ENCODE results near the gene SAA1. TPM values are rescaled to one million over a fixed set of nuclear protein-coding genes. Genes with fewer than 3 reads are reported as not detected.

SAA1 gene
- total and polyA plus RNA-seq, 2 donors (not counting 3 experiments of a cell fraction or from before 2014, with no cell fraction given): not detected

DNA sequence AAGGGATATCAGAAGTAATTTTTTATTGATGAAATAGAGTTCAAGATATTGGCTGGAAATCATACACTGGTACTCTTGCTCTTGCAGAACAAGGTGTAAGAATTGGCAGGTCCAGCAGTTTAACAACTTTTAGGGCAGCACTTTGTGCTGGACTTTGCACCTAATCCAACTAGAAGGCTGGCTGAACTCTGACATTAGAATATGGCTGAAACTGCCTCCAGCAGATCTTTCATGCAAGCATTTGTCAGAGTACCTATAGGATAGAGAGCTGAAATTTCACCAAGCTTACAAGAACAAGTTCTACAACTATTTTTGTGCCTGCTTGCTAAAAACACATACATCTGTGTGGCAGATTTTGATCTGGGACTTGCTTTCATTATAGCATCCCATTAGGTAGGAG lies 38.7 kb downstream of the SAA1 start:
- no peak for DNase-seq (ENCODE audit: low read depth, low spot score)
- BruUV-seq (replicated peaks): no TSS peak
- Histone ChIP-seq H3K79me2 (ENCODE audit: control insufficient read depth, insufficient read depth, low read length) (no peaks in the 10 kb centered on the region), H3K36me3 (ENCODE audit: control insufficient read depth in 2 of 2, extremely low read depth in 1 of 2, insufficient read depth in 2 of 2, low read length in 2 of 2) (peaks cover 0 to 5% of the 10 kb centered on the region in 2 experiments), H3K27ac (ENCODE audit: insufficient read depth, low read depth, low read length) (no peak overlapping the region), H3K4me1 (ENCODE audit: control insufficient read depth, extremely low read depth, insufficient read depth, low read length) (no peaks in the 10 kb centered on the region), H2AFZ (ENCODE audit: low read depth, low read length) (no peak overlapping the region), H3K4me3 (replicated peaks in 1 of 3; ENCODE audit: insufficient read depth in 1 of 3, low read depth in 1 of 3, low read length in 3 of 3) (no peak overlapping the region), H4K20me1 (replicated peaks; ENCODE audit: control insufficient read depth, extremely low read depth, insufficient read depth, low read length) (no peaks in the 10 kb centered on the region), H3K9ac (replicated peaks; ENCODE audit: extremely low read depth, insufficient read depth, low read length) (no peak overlapping the region), H3K9me1 (replicated peaks; ENCODE audit: control insufficient read depth, extremely low read depth, insufficient read depth, low read length) (no peaks in the 10 kb centered on the region), H3K4me2 (ENCODE audit: insufficient read depth, low read length) (no peak overlapping the region), H3K9me3 (replicated peaks; ENCODE audit: control insufficient read depth, insufficient read depth, low read length) (no peaks in the 10 kb centered on the region), H3K27me3 (ENCODE audit: control insufficient read depth in 2 of 2, insufficient read depth in 2 of 2, low read length in 2 of 2) (no peaks in the 10 kb centered on the region)
- ChIA-PET CTCF (interaction anchor here (0.8 kb wide), 1 partner anchor 10 kb away, joined by 3 read pairs; no protein-coding TSS in a partner anchor), POLR2A (no interaction called here)
- intact Hi-C loops (cut with micrococcal nuclease): no loop called here
- dilution Hi-C loops (cut with MboI; ENCODE audit: extremely low pct_ligation_motif_present, low sequenced_read_pairs): no loop called here
- TF ChIP-seq JUN (IDR thresholded peaks at IDR 0.05; ENCODE audit: borderline replicate concordance, insufficient read depth, insufficient read length, low read depth): no peak
- TF ChIP-seq MYC (IDR thresholded peaks at IDR 0.05; ENCODE audit: low read depth, low read length): no peak
- no peak for TF ChIP-seq POLR2AphosphoS5 (IDR thresholded peaks at IDR 0.05; ENCODE audit: insufficient read depth, low read depth, low read length)
- no peak for TF ChIP-seq GATA2 (IDR thresholded peaks at IDR 0.05; ENCODE audit: insufficient read depth, insufficient read length, low read depth, low read length)
- TF ChIP-seq EZH2 (IDR thresholded peaks at IDR 0.05; ENCODE audit: borderline replicate concordance, low read depth, low read length, severe bottlenecking): no peak
- TF ChIP-seq POLR2A (IDR thresholded peaks at IDR 0.05; ENCODE audit: low read depth, low read length): no peak
- no peak for TF ChIP-seq MAX (IDR thresholded peaks at IDR 0.05; ENCODE audit: insufficient read depth, insufficient read length)
- FAIRE-seq: no peak

DNA sequence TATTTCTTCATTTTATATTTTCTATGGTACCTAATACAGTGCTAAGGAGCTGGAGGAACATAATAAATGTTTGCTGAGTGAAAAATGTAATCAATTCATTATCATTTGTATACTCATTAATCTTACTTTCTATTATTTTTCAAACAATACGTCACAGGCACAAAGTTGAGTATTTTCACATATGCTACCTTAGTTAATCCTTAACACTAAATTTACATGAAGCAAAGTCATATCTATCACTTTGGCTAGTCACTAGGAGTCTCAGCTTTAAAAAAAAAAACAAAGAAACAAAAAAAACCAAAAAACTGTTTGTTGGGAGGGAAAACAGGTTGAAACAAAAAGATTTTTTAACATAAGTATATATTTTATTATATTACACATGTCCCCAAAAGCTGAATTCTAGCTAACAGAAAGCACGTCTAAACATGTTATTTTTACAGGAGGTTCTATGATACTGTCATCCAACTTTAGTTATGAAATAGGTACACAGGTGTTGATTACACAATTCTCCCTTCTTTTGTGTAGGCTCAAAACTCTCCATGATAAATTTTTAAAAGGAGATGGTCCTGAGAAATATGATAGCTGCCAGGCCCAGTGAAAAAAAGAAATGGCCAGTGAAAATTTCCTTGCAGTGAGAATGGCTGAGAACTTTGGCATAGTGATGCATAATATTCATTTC lies 41.5 kb downstream of the SAA1 start:
- Histone ChIP-seq H3K4me1 (ENCODE audit: control insufficient read depth, extremely low read depth, insufficient read depth, low read length) (no peaks in the 10 kb centered on the region), H3K9me1 (replicated peaks; ENCODE audit: control insufficient read depth, extremely low read depth, insufficient read depth, low read length) (no peaks in the 10 kb centered on the region), H3K9me3 (replicated peaks; ENCODE audit: control insufficient read depth, insufficient read depth, low read length) (no peaks in the 10 kb centered on the region), H3K27me3 (ENCODE audit: control insufficient read depth in 2 of 2, insufficient read depth in 2 of 2, low read length in 2 of 2) (no peaks in the 10 kb centered on the region), H4K20me1 (replicated peaks; ENCODE audit: control insufficient read depth, extremely low read depth, insufficient read depth, low read length) (no peaks in the 10 kb centered on the region), H3K4me3 (replicated peaks in 1 of 3; ENCODE audit: insufficient read depth in 1 of 3, low read depth in 1 of 3, low read length in 3 of 3) (no peak overlapping the region), H3K9ac (replicated peaks; ENCODE audit: extremely low read depth, insufficient read depth, low read length) (no peak overlapping the region), H2AFZ (ENCODE audit: low read depth, low read length) (no peak overlapping the region), H3K36me3 (ENCODE audit: control insufficient read depth in 2 of 2, extremely low read depth in 1 of 2, insufficient read depth in 2 of 2, low read length in 2 of 2) (peaks cover 0 to 7% of the 10 kb centered on the region in 2 experiments), H3K4me2 (ENCODE audit: insufficient read depth, low read length) (no peak overlapping the region), H3K27ac (ENCODE audit: insufficient read depth, low read depth, low read length) (no peak overlapping the region), H3K79me2 (ENCODE audit: control insufficient read depth, insufficient read depth, low read length) (peaks cover 1% of the 10 kb centered on the region)
- intact Hi-C loops (cut with micrococcal nuclease): no loop called here
- ChIA-PET CTCF (interaction anchor here (0.8 to 1.8 kb wide), 2 partner anchors 13 to 64 kb away, joined by 3 to 7 read pairs; no protein-coding TSS in a partner anchor), POLR2A (no interaction called here)
- no TSS peak for BruUV-seq (replicated peaks)
- FAIRE-seq (no peak), DNase-seq (ENCODE audit: low read depth, low spot score) (no peak)
- no peak for TF ChIP-seq GATA2 (IDR thresholded peaks at IDR 0.05; ENCODE audit: insufficient read depth, insufficient read length, low read depth, low read length)
- TF ChIP-seq POLR2AphosphoS5 (IDR thresholded peaks at IDR 0.05; ENCODE audit: insufficient read depth, low read depth, low read length): no peak
- TF ChIP-seq MYC (IDR thresholded peaks at IDR 0.05; ENCODE audit: low read depth, low read length): no peak
- TF ChIP-seq FOS (IDR thresholded peaks at IDR 0.05; ENCODE audit: borderline replicate concordance, insufficient read depth, low read length): no peak
- TF ChIP-seq, protein P1, sequence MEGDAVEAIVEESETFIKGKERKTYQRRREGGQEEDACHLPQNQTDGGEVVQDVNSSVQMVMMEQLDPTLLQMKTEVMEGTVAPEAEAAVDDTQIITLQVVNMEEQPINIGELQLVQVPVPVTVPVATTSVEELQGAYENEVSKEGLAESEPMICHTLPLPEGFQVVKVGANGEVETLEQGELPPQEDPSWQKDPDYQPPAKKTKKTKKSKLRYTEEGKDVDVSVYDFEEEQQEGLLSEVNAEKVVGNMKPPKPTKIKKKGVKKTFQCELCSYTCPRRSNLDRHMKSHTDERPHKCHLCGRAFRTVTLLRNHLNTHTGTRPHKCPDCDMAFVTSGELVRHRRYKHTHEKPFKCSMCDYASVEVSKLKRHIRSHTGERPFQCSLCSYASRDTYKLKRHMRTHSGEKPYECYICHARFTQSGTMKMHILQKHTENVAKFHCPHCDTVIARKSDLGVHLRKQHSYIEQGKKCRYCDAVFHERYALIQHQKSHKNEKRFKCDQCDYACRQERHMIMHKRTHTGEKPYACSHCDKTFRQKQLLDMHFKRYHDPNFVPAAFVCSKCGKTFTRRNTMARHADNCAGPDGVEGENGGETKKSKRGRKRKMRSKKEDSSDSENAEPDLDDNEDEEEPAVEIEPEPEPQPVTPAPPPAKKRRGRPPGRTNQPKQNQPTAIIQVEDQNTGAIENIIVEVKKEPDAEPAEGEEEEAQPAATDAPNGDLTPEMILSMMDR (IDR thresholded peaks at IDR 0.05; ENCODE audit: extremely low read depth in 1 of 2, insufficient read depth in 1 of 2, low read depth in 1 of 2, low read length in 2 of 2): no peak
- no peak for TF ChIP-seq JUN (IDR thresholded peaks at IDR 0.05; ENCODE audit: borderline replicate concordance, insufficient read depth, insufficient read length, low read depth)
- TF ChIP-seq MAX (IDR thresholded peaks at IDR 0.05; ENCODE audit: insufficient read depth, insufficient read length): no peak
- no peak for TF ChIP-seq POLR2A (IDR thresholded peaks at IDR 0.05; ENCODE audit: low read depth, low read length)
- TF ChIP-seq EZH2 (IDR thresholded peaks at IDR 0.05; ENCODE audit: borderline replicate concordance, low read depth, low read length, severe bottlenecking): no peak
- dilution Hi-C loops (cut with MboI; ENCODE audit: extremely low pct_ligation_motif_present, low sequenced_read_pairs): no loop called here
